COLO829 (cell line): ENCODE measurements around the gene PRM2.
"Not testable (repeated sequence)": the region's sequence is repeated elsewhere in the genome, so short reads cannot be mapped to it uniquely, and the experiment has no call there.

Source experiments
- DNase-seq: peaks from one replicate; pipeline ENCODE4 v3.0.0; 2012; ENCODE audit warnings: low spot score

The PRM2 gene

DNA sequence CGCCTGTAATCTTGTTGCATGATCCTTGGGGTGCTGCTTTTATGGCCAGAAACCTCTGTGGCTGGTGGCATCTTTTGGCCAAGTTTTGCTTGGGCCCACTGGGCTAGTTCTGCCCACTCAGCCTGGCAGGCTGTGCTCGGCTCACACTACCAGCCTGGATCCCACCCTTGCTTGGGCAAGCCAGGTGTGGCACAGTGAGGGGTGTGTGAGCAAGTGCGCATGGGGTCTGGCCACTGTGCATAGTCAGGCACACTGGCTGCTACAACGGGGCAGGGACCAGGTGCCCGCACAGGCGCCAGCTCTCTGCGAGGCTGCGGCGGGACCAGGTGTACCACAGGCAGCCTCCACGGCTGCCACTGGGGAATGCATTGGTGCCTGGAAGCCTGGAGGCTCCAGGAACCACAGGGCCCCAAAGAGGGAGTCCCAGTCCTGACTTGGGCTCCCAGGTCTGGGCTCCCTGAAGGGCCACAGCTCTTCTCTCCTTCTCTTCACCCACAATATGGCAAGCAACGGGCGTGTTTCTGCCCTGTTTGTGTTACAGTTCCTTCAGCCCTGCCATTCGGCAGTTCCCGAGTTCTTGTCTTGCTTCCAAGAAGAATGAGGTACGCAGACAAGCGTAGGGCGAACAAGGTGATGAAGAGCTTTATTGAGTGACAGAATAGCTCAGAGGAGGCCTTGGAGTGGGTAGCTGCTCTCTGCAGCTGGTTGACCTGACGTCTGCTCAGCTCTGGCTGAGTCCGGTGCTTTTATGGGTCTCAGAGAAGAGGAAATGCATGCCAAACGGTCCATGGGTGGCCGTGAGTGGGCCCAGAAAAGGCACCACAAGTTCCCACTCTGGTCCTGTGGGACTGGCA, 31.6 kb upstream of the PRM2 start:
- no peak for DNase-seq

- DNase-seq, result no peak
These were observed 30.8 kb upstream of the PRM2 start for GRCh38 chr16:11306997-11307638.

GRCh38 chr16:11306381-11306780, 30.1 kb upstream of the PRM2 start:
- no peak for DNase-seq

GRCh38 chr16:11303405-11304138, 27.3 kb upstream of the PRM2 start:
- DNase-seq, result no peak

- DNase-seq, result no peak
These were observed 26.7 kb upstream of the PRM2 start for GRCh38 chr16:11302977-11303376.

DNA sequence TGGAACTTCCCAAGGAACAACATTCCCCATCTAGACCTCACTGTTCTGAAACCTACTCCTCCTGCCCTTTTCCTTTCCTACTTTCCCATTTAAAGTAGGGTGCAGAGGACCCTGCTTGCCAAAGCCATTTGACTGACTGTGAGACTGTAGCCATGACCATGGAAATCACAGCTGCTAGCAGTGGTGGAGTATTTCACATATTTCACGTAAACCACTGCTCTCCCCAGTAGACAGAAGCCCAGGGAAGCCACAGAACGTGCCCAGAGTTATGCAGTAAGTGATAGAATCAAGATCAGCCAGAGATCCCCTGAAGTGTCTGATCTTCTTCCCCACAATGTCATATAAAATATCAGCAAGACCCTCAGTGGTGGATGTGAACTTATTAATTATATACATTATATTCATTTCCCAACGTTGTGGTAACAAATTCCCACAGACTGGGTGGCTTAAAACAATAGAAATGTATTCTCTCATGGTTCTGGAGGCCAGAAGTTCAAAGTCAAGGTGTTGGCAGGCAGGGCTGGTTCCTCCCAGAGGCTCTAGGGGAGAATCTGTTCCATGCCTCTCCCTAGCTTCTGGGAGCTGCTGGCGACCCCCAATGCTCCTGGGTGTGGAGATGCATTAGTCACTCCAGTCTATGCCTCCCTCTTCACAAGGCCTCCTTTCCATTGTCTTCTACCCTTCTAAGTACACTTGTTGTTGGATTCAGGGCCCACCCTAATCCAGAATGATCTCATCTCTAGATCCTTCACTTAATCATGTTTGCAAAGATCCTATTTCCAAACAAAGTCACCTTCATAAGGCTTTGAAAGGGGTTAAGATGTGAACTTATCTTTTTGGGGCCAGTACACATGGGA, 25.6 kb upstream of the PRM2 start:
- DNase-seq, result no peak

DNA sequence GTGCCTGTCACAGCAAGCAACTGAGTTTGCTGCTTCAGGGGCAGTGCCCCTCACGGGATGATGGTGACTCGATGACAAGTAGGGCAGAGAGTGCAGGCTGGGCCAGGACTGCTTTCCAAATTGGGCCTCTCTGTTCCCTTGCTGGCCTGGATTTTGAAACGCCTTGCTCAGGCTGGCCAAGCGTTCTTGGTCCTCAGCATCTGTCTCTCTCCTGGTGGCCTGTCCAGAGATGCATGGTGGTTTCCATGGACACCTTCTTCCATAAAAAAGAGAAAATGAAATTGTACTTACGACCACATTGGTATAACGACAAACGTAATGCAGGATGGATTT, 24.2 kb upstream of the PRM2 start:
- no peak for DNase-seq

GRCh38 chr16:11299865-11300559, 23.7 kb upstream of the PRM2 start:
- DNase-seq, result no peak

GRCh38 chr16:11298950-11299547, 22.8 kb upstream of the PRM2 start:
- DNase-seq, result not testable (repeated sequence)

DNA sequence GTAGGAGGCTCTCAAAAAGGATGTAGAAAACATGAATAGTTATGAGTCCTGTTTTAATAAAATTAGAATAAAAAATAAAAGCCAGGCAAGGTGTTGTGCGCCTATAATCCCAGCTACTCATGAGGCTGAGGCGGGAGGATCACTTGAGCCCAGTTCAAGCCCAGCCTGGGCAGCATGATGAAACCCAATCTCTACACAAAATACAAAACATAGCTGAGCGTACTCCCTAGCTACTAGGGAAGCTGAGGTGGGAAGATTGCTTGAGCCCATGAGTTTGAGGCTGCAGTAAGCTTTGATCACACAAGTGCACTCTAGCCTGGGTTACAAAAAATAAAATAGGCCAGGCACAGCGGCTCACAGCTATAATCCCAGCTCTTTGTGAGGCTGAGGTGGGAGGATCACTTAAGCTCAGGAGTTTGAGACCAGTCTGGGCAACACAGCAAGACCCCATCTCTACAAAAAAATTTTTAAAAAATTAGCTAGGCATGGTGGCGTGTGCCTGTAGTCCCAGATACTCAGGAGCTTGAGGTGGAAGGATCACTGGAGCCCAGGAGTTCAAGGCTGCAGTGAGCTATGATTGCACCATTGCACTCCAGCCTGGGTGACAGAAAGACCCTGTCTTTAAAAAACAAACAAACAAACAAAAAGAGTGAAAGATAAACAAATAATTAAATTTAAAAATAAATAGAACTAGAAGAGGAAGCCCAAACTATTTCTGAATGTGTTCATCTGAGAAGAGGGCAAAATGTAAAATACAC, 22.0 kb upstream of the PRM2 start:
- DNase-seq, result no peak

DNA sequence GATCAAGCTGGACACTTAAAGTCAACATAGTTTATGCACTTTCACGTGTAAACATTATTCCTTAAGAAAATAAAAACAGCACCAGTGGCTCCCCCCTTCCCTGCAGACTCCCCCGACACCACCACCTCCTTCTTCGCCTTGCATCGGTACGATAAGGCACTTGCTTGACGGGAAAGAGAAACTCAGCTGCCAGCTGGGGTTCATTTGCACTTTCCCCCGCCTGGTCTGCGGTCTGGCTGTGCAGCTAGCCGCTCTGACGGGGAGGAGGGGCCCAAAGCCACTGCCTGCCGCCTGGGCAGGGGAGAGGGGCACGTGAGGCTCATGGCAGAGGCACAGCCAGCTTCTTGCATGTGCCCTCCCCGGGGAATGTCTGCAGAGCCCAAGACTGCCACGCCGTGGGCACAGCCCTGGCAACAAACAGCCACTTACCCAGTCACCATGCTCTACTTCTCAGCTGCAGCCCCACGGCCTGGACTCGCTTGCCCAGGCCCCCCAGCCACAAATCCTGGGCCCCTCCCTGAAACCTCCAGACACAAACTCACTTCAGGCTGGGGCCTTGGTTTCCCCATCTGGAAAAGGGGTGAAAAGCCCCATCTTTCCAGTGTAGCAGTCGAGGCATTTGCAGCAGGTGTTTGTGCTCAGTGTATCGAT, 21.3 kb upstream of the PRM2 start:
- DNase-seq, result no peak

- no peak for DNase-seq
These were observed 20.6 kb upstream of the PRM2 start for GRCh38 chr16:11296706-11297491.

DNA sequence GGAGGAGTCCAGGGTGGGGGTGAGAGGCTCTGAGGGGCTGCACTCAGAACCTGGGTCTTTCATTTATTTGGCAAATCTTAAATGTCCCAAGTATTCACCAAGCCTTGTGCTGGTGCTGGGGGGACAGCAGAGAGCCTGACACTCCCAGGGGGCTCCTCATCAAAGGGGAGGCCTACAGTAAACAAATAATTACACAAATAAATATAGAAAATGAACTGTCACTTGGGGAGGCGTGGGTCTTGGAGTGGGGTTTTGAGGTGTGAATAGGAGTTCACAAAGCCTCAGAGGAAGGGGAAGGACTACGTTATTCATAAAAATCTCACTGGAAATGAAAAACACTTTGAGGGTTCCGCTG, 20.0 kb upstream of the PRM2 start:
- DNase-seq, result no peak

DNA sequence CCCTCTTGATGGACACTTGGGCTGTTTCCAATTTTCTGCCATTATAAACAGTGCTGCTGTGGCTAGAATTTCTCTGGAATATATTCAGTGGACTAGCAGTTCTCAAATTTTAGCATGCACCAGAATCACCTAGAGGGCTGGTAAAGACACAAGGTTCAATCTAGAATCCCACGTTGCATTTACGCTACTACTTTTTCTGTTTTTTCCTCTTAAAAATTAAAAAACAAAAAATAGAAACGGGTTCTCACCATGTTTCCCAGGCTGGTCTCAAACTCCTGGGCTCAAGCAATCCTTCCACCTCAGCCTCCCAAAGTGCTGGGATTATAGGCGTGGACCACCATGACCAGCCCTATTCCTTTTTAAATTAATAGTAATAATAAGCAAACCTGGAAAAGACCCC, 19.4 kb upstream of the PRM2 start:
- DNase-seq, result no peak

DNA sequence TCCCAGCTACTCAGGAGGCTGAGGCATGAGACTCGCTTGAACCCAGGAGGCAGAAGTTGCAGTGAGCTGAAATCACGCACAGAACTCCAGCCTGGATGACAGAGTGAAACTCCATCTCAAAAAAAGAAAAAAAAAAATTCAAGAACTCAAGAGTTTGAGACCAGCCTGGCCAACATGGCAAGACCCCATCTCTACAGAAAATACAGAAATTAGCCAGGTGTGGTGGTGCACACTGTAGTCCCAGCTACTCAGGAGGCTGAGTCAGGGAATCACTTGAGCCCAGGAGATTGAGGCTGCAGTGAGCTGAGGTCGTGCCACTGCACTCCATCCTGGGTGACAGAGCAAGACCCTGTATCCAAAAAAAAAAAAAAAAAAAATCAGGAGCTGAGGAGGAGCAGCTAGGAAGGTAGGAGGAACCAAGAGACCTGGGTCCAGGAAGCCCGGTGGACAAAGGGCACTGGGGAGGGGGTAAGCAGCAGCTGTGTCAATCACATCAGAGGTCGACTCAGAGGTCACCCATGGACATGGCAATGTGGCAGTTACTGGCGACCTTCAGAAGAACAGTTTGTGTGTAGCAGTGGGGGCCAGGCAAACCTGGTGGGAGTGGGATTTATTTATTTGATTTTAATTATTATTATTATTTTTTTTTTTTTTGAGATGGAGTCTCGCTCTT, 15.9 kb upstream of the PRM2 start:
- no peak for DNase-seq

DNA sequence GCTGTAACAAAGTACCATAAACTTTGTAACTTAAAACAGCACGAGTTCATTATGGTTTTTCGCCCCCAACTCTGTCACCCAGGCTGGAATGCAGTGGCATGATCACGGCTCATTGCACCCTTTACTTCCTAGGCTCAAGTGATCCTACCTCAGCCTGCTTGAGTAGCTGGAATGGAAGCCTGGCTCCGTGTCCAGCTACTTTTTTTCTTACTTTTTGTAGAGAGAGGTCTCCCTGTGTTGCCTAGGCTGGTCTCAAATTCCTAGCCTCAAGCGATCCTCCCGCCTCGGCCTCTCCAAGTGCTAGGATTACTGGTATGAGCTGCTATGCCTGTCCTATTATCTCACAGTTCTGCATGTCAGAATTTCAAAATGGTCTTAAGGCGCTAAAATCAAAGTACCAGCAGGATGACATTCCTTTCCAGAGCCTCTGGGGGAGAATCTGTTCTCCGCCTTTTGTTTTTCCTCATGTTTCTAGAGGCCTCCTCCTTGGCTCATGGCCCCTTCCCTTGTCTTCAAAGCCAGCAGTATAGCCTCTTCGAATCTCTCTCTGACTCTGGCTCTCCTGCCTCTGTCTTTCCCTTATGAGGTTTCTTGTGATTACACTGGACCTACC, 14.9 kb upstream of the PRM2 start:
- no peak for DNase-seq

GRCh38 chr16:11290102-11290893, 14.0 kb upstream of the PRM2 start:
- DNase-seq, result no peak
